HUES64 (cell line): ENCODE results near the gene GLI3.

Experiments
- H3K27ac ChIP-seq: 2 replicates; pipeline ENCODE4 v1.7.0; 2013; ENCODE audit warnings: low read depth, low read length, inconsistent platforms
- H3K27me3 ChIP-seq: 2 replicates; pipeline ENCODE4 v1.6.1; 2013; ENCODE audit warnings: mild to moderate bottlenecking, low read length; ENCODE audit not compliant: insufficient read depth
- H3K36me3 ChIP-seq: 2 replicates; pipeline ENCODE4 v1.6.1; 2013; ENCODE audit warnings: mild to moderate bottlenecking, low read length; ENCODE audit not compliant: insufficient read depth
- H3K4me1 ChIP-seq: 2 replicates; pipeline ENCODE4 v1.6.1; 2013; ENCODE audit warnings: mild to moderate bottlenecking, low read length, moderate library complexity; ENCODE audit not compliant: insufficient read depth
- H3K4me3 ChIP-seq: 2 replicates; pipeline ENCODE4 v1.5.1; 2013; ENCODE audit warnings: mild to moderate bottlenecking, low read length, moderate library complexity
- H3K9ac ChIP-seq: 2 replicates; pipeline ENCODE4 v1.6.1; 2013; ENCODE audit warnings: mild to moderate bottlenecking, low read depth, low read length
- H3K9me3 ChIP-seq: 2 replicates; pipeline ENCODE4 v1.6.1; 2013; ENCODE audit warnings: low read depth, low read length; ENCODE audit not compliant: insufficient read depth
- WGBS: fragments of 150-250, 120-280 bp; methylation state at CpG from one replicate; pipeline ENCODE4 v1.1.7; 2013; ENCODE audit warnings: missing lambda C conversion rate; 5-methylcytosine and 5-hydroxymethylcytosine counted together

Gene GLI3

GRCh38 chr7:41997151-41997550, 239.9 kb downstream of the GLI3 start:
- no peak overlapping the region for H3K9ac ChIP-seq
- WGBS, result 96% methylated on average over 2 of the region's 2 CpGs

GRCh38 chr7:41996381-41997035, 240.5 kb downstream of the GLI3 start:
- no peak overlapping the region for H3K9ac ChIP-seq
- H3K27ac ChIP-seq, result no peak overlapping the region
- WGBS, result 95% methylated on average over 2 of the region's 4 CpGs
- no peaks in the 10 kb centered on the region for H3K27me3 ChIP-seq
- H3K4me3 ChIP-seq, result no peak overlapping the region
- H3K9me3 ChIP-seq, result no peaks in the 10 kb centered on the region
- peaks cover 13% of the 10 kb centered on the region; the same call in 1 of the 2 replicates for H3K36me3 ChIP-seq
- H3K4me1 ChIP-seq, result peaks cover 9% of the 10 kb centered on the region; the same call in 1 of the 2 replicates

More at GRCh38 chr7:41997151-41997550, 239.9 kb downstream of the GLI3 start:
- peaks cover 13% of the 10 kb centered on the region; the same call in 1 of the 2 replicates for H3K36me3 ChIP-seq
- H3K9me3 ChIP-seq, result no peaks in the 10 kb centered on the region
- no peak overlapping the region for H3K4me3 ChIP-seq
- H3K27ac ChIP-seq, result no peak overlapping the region
- peaks cover 9% of the 10 kb centered on the region; the same call in 1 of the 2 replicates for H3K4me1 ChIP-seq
- no peaks in the 10 kb centered on the region for H3K27me3 ChIP-seq

GRCh38 chr7:41995632-41996271, 241.3 kb downstream of the GLI3 start:
- Histone ChIP-seq H3K4me1 (peaks cover 9% of the 10 kb centered on the region; the same call in 1 of the 2 replicates), H3K27me3 (no peaks in the 10 kb centered on the region), H3K9ac (no peak overlapping the region), H3K36me3 (peaks cover 17% of the 10 kb centered on the region; the same call in 1 of the 2 replicates), H3K4me3 (no peak overlapping the region), H3K27ac (no peak overlapping the region), H3K9me3 (no peaks in the 10 kb centered on the region)
- 100% methylated on average over 1 of the region's 2 CpGs for WGBS

- no peaks in the 10 kb centered on the region for H3K9me3 ChIP-seq
- no peaks in the 10 kb centered on the region for H3K27me3 ChIP-seq
- no peak overlapping the region for H3K4me3 ChIP-seq
- H3K4me1 ChIP-seq, result peaks cover 9% of the 10 kb centered on the region; the same call in 1 of the 2 replicates
- peaks cover 11% of the 10 kb centered on the region; the same call in 1 of the 2 replicates for H3K36me3 ChIP-seq
- 95% methylated on average over 4 of the region's 4 CpGs for WGBS
- no peak overlapping the region for H3K27ac ChIP-seq
- H3K9ac ChIP-seq, result no peak overlapping the region
These were observed 242.3 kb downstream of the GLI3 start for GRCh38 chr7:41994746-41995110.

- Histone ChIP-seq H3K9me3 (no peaks in the 10 kb centered on the region), H3K27ac (no peak overlapping the region), H3K36me3 (peaks cover 11% of the 10 kb centered on the region; the same call in 1 of the 2 replicates), H3K27me3 (no peaks in the 10 kb centered on the region), H3K9ac (no peak overlapping the region), H3K4me3 (no peak overlapping the region), H3K4me1 (peaks cover 9% of the 10 kb centered on the region; the same call in 1 of the 2 replicates)
- 91% methylated on average over 3 of the region's 3 CpGs for WGBS
These were observed 242.8 kb downstream of the GLI3 start for GRCh38 chr7:41994036-41994745.

- Histone ChIP-seq H3K27ac (no peak overlapping the region), H3K36me3 (peaks cover 11% of the 10 kb centered on the region; the same call in 1 of the 2 replicates), H3K9me3 (no peaks in the 10 kb centered on the region), H3K27me3 (no peaks in the 10 kb centered on the region), H3K9ac (no peak overlapping the region), H3K4me1 (peaks cover 9% of the 10 kb centered on the region; the same call in 1 of the 2 replicates), H3K4me3 (no peak overlapping the region)
- WGBS, result 86% methylated on average over 13 of the region's 13 CpGs
These were observed 243.8 kb downstream of the GLI3 start for GRCh38 chr7:41992881-41993867.

GRCh38 chr7:41984888-41985287, 252.1 kb downstream of the GLI3 start:
- Histone ChIP-seq H3K9ac (no peak overlapping the region), H3K27me3 (no peaks in the 10 kb centered on the region), H3K9me3 (no peaks in the 10 kb centered on the region), H3K36me3 (no peaks in the 10 kb centered on the region; the same call in 1 of the 2 replicates), H3K4me1 (no peaks in the 10 kb centered on the region; the same call in 1 of the 2 replicates), H3K4me3 (no peak overlapping the region), H3K27ac (no peak overlapping the region)
- WGBS, result 86% methylated on average over 1 of the region's 1 CpG

GRCh38 chr7:41981046-41982040, 255.7 kb downstream of the GLI3 start:
- peaks cover 29% of the 10 kb centered on the region; the same call in 1 of the 2 replicates for H3K36me3 ChIP-seq
- H3K4me1 ChIP-seq, result peaks cover 6% of the 10 kb centered on the region; the same call in 1 of the 2 replicates
- no peaks in the 10 kb centered on the region for H3K9me3 ChIP-seq
- 93% methylated on average over 10 of the region's 12 CpGs for WGBS
- no peak overlapping the region for H3K4me3 ChIP-seq
- no peak overlapping the region for H3K27ac ChIP-seq
- H3K27me3 ChIP-seq, result no peaks in the 10 kb centered on the region
- H3K9ac ChIP-seq, result no peak overlapping the region

- Histone ChIP-seq H3K27ac (no peak overlapping the region), H3K4me1 (peaks cover 6% of the 10 kb centered on the region; the same call in 1 of the 2 replicates), H3K27me3 (no peaks in the 10 kb centered on the region), H3K36me3 (peaks cover 43% of the 10 kb centered on the region; the same call in 1 of the 2 replicates), H3K4me3 (no peak overlapping the region), H3K9ac (no peak overlapping the region), H3K9me3 (no peaks in the 10 kb centered on the region)
- WGBS, result 42% methylated on average over 6 of the region's 6 CpGs
These were observed 257.1 kb downstream of the GLI3 start for GRCh38 chr7:41979834-41980307.
